ENCODE data around the gene ECSIT.

GRCh38 chr19:11535792-11536595, 7.1 kb upstream of the ECSIT start:
- TF ChIP-seq ZNF274 (IDR thresholded peaks at IDR 0.05; ENCODE audit: low read depth, low read length) = no peak
- no peak for TF ChIP-seq SUZ12 (IDR thresholded peaks at IDR 0.05; ENCODE audit: extremely low read depth, insufficient read depth, insufficient read length)

All from NT2/D1 (cell line).